NK-92 treated with Interleukin-12 subunit alpha and Interleukin-12 subunit beta, amount 100 ng/mL, for 24 hours (cell line): ENCODE data around the gene CDC27.
"Not testable (repeated sequence)": the region's sequence is repeated elsewhere in the genome, so short reads cannot be mapped to it uniquely, and the experiment has no call there.

Experiments used
- DNase-seq: peaks from one replicate; lab custom pipeline; 2025; lab: John Stamatoyannopoulos, UW

Gene CDC27, protein sequence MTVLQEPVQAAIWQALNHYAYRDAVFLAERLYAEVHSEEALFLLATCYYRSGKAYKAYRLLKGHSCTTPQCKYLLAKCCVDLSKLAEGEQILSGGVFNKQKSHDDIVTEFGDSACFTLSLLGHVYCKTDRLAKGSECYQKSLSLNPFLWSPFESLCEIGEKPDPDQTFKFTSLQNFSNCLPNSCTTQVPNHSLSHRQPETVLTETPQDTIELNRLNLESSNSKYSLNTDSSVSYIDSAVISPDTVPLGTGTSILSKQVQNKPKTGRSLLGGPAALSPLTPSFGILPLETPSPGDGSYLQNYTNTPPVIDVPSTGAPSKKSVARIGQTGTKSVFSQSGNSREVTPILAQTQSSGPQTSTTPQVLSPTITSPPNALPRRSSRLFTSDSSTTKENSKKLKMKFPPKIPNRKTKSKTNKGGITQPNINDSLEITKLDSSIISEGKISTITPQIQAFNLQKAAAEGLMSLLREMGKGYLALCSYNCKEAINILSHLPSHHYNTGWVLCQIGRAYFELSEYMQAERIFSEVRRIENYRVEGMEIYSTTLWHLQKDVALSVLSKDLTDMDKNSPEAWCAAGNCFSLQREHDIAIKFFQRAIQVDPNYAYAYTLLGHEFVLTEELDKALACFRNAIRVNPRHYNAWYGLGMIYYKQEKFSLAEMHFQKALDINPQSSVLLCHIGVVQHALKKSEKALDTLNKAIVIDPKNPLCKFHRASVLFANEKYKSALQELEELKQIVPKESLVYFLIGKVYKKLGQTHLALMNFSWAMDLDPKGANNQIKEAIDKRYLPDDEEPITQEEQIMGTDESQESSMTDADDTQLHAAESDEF

DNA sequence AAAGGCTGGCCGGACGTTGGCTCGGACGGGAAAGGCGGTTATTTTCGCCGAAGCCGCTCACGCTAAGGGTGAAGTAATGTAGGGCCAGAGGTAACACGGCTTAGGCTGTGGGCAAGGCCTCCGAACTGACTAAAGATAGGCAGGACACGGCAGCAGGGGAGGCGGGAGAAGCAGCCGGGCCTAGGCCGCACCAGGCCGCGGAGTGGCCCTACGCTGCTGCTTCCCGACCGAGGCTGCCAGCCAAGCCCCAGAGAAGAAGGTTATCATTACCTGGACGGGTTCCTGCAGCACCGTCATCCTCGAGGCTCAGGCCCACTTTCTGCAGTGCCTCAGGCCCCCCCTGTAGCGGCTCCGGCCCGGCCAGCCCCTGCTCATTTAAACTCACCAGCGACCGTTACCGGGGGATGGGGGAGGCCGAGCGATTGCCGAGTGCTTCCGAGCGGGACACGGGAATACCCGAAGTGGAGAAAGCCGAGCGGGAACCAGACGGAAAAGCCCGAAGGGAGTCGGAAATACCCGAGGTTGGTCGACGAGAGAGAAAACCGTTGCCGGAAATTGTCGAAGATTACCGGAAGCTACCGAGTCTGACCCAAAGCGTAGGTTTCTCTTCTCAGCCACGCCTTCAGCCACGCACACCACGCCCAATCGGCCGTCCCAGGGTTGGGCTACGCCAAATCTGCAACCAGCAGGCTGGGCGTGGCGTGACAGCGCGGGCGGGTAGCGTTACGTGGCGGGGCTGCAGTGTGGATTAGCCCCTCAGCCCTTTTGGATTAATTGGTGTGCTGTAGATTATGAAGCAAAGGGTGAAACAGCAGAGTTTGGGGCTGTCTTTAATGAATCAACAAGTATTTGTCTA lies at the start of gene CDC27:
Gene CDC27 (minus strand): TSS at position 420 of the 856 bp plus-strand sequence. CDS start 123 bp downstream, at position 297.
- DNase-seq = peak; percentile 98

DNA sequence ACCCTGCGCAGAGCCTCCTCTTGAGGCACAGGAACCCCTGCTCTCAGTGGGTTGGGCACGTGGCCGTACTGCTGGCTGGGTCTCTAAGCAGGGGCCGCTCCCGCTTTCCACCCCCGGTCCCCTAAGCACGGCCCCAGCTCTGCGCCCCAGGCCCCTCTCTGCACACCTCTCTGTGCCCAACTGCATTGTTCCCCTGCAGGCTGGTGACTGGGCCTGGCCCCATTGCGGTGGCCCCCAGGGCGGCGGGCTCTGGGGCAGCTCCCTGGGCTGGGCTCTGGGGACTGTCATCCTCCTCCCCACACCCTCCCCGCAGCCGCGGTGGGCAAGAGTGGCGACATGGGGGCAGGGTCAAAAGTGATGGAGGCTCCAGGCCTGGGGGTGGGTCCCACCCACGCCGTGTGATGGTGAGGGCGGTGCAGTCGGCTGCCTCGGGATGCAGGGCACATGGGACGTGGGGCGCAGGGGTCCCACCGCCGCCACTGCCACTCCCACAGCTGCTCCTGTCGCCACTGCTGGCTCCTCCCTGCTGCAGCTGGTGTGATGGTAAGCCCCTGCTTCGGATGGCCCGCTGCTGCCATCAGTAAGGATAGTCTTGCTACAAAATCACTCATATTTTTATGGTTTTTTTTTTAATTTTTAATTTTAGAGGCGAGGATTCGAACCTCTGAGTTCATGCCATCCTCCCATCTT lies 49.4 kb upstream of the CDC27 start:
- DNase-seq = no peak

DNA sequence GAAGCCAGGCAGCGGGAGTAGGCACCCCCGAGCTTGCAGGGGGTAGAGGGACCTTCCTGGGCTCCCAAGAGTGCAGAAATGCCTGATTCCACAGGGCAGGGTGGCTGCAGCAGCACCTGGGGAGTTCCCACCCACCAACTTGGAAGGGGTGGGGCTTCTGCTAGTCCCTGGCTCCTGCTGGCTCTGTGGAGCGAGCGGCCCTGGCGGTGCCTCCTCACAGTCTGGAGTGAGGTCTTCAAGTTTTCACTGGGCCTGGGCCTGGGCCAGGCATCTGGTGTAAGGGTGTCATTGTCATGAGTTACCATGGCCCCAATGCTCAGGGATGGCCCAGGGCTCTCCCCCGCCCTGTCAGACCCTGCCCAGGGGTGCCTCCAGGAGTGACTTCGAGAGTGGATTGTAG lies 48.7 kb upstream of the CDC27 start:
- DNase-seq = no peak

DNA sequence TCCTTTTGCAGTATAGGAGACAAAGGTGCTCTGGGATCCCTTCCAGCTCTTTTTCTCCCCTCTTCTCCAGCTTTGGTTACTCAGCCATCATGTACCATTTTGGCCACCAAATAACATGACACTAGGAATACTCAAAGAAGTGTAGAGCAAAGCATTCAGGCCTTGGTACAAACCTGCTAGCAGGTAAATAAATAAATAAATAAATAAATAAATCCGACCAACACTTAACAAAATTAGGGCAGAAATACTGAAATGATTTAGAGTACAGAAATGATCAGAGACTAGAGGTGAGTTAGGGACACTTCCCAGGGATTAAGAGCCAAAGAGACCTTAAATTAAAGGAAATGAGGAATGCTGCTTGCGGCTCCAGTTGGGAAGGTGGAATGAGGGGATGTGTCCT lies 46.8 kb upstream of the CDC27 start:
- no peak for DNase-seq

DNA sequence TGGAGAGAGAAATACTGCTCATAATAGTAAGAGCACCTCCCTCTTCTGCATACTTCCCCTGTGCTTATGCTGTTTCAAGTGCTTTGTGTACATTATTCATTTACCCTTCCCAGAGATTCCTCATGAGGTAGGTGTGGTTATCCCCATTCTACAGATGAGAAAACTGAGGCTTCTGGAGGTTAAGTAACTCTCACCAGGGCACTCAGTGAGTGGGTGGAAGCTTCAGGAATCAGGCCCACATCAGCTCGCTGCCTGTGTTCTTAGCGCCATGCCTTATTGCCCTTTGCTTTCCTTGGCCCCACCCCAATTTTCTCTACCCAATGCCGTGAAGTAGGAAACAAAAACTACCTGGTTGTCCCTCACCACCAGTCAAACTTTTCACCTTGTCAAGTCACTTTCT lies 46.4 kb upstream of the CDC27 start:
- no peak for DNase-seq

DNA sequence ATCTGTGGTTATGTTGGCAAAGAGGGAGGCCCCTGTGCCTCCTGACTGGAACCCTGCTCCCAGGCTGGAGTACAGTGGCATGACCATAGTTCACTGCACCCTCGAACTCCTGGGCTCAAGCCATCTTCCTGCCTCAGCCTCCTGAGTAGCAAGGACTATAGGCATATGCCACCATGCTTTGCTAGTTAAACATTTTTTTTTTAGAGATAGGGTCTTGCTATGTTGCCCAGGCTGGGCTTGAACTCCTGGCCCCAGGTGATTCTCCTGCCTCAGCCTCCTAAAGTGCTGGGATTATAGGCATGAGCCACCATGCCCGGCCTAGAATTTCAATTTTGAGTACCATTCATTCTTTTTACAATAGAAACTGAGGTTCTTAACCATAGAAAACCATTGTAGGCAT lies 43.4 kb upstream of the CDC27 start:
- DNase-seq = no peak

DNA sequence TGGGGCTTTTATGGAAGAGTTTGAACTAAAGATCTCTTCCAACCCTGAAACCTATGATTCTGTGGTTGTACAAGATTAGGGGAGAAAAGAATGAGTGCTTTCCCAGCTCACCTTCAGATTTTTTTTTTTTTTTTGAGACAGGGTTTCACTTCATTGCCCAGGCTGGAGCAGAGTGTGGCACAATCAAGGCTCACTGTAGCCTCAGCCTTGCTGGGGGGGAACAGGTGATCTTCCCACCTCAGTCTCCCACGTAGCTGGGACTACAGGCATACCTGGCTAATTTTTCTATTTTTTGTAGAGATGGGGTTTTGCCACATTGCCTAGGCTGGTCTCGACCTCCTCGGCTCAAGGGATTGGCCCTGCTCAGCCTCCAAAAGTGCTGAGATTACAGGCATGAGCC lies 42.8 kb upstream of the CDC27 start:
- no peak for DNase-seq

DNA sequence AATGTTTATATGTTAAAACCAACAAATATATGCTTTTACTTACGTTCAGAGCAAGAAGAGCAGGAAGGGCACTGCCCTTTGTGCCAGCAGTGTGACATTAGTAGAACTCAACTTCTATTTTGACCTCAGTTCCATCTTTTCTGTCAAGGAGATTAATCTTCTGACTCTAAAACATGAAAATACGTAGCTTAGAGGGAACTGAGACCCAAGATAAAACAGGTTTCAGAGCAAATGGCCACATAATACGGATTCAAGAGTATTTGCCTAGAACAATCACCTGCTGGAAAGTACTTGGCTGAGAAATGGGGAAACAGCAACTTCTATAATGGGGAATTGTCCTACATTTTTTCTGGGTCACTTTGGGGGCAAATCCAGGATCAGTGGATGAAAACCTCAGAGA lies 42.2 kb upstream of the CDC27 start:
- DNase-seq = no peak

DNA sequence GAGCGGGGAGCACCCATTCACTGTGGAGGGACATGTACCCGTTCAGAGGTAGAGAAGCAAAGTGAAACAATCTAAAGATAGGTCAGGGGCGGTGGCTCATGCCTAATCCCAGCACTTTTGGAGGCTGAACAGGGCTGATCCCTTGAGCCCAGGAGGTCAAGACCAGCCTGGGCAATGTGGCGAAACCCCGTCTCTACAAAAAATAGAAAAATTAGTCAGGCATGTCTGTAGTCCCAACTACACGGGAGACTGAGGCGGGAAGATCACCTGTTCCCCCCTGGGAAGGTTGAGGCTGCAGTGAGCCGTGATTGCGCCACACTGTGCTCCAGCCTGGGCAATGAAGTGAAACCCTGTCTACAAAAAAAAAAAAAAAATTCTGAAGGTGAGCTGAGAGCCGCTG lies 41.8 kb upstream of the CDC27 start:
- no peak for DNase-seq

DNA sequence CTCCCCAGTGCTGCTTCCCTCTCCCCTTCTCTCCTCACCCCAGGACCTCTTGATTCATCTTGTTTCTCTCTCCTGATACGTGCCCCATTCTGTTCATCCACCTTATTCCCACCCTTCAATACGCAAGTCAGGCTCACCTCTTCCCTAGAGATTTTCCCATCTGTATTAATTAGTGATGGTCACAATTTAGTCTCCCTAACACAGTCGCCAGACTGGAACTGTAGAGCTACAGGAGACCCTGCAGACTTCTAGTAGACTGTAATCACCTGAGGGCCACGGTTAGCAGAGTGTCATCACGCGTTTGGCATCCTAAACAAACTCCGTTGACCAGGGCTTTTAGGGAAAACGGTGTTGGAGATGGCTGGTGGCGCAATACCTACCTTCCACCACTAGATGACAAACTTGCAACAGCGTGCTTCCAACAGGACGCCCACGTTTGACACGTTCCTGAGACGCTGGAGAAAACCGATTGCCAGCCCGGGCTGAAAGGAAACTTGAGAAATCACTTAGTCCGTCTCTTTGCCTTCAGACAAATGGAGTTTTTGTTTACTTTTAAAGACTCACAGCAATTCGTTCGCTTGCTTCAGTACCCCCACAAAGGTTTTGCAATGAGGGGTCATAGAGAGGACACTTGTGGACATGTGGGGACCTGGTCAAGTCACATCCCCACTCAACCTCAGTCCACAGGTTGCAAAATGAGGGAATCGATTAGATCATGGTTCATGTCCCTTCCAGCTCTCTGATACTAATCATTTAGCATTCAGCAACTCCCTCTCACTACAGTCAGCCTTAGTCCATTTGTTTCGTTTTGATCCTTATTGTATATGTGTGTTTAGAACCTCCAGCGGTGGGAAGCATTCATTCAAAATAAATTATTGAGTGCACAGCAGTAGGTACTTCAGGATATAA lies 40.7 kb upstream of the CDC27 start:
- DNase-seq = peak; percentile 69

DNA sequence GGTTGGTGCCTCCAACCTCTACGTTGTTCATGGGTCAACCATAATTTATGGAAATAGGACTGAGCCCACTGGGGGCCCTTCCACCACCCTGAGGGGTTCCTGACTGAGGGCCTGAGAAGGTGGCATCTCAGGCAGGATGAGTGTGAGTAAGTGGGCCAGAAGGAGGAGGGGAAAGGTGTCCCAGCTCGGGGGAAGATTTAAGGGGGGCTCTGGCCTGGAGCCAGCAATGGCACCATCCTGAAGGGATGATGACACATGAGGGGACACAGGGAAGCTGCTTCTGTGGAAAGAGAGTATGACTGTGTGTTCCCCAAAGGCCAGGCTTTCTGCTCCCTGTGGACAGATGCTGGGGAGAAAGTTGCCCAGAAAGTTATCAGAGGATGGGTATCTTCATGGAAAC lies 38.8 kb upstream of the CDC27 start:
- no peak for DNase-seq

DNA sequence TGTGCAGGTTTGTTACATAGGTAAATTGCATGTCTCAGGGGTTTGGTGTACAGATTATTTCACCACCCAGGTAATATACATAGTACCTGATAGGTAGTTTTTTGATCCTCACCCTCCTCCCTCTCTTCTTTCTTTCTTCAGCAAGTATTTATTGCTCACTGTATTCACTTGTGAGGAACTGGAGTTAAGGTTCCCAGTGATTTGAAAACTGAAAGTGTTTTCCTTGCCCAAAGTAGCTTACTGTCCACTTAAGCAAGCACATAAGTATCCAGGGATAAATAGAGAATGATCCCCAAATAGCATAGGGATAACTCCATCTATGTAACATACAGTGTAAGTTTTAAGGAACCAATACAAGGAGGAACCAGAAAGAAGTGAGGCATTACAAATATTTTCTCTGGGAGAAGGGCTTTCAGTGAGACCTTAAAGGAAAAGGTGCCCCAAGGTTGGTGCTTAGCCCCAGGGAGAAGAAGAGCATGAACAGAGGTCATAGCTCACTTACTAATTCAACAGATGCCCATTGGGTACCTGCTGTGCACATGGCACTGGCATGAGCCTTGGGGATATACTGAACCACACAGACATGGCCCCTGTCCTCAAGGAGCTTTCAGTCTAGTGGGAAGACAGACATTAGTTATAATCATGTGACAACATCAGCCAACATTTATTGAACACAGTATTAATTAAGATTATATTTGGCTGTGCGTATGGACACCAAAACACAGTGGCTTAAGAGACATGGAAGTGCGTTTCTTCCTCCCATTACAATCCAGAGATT lies 37.0 kb upstream of the CDC27 start:
- no peak for DNase-seq

DNA sequence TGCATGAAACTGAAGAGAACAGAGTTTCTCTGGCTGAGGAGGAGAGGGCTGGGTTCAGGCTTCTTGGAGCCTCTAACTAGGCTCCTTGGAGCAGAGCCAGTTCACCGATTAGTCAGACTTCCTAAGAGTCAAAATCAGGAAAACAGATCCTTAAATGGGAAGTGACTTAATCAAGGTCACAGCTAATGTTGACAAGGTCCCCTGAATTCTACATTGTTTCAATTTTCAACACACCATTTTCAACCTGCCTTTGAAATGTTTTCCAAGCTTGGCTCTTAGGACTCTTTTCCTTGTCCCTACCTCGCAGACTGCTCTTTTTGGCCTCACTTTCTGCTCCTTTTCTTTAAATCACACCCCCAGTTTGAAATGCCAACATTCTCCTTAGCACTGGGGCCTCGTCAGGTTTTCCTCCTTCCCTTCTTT lies 36.4 kb upstream of the CDC27 start:
- DNase-seq = no peak

DNA sequence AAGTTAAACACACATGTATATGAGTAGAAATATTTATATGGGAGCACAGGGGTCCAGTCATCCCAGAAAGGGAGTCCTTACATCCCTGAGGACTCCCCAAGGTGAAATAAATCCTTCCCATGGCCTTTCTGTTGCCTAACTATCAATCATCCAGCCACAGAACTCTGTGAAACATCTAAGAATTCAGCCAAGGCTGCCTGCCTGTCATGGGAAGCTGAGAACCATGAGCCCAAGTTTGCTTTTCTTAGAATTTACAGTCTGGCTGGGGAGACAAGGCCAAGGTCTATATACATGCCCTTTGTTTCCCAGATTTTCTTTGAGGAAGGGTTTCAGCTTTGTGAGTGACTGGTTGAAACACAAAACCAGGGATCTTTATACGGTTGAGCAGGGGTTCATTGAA lies 35.9 kb upstream of the CDC27 start:
- no peak for DNase-seq

DNA sequence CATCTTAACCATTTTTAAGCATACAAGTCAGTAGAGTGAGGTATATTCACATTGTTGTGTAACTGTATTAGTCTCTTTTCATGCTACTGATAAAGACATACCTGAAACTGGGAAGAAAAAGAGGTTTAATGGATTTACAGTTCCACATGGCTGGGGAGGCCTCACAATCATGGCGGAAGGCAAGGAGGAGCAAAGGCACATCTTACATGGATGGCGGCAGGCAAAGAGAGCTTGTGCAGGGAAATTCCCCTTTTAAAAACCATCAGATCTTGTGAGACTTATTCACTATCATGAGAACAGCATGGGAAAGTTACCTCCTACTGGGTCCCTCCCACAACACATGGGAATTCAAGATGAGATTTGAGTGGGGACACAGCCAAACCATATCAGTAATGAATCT lies 35.0 kb upstream of the CDC27 start:
- DNase-seq = not testable (repeated sequence)

DNA sequence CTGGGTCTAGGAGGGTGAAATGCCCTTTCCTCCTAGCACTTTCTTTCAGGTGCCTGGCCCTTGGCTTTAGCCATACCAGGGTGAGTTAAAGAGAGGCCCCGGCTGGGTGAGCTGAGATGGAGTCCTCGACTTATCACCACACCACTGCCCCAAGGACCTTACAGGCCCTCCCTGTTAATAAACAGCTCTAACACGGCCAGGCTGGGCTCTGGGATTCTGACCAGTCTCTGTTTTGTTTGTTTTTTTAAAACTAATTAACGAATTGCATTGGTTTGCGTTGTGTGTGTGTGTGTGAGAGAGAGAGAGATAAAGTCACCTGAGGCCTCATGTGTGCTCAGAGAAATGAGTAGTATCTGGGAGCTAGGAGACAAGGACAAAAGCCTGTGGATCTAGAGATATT lies 34.4 kb upstream of the CDC27 start:
- DNase-seq = no peak

DNA sequence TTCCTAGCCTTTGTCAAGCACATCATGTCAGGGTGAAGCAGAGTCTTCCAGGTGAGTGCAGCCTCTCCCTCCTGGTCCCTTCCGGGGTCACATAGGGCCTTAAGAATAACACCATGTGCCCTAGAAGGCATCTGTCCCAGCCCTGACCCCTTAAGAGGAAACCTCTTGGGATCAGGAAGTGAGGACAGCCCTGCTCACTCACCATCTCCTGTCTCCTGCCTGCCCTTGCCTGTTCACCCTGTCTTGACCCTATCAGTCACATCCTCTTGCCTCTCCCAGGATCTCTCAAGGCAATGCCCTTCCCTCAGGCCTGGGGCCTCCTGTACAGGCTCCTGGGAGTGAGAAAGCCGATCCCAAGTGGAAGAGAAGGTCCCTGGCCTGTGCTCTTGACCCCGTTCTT lies 33.9 kb upstream of the CDC27 start:
- no peak for DNase-seq

DNA sequence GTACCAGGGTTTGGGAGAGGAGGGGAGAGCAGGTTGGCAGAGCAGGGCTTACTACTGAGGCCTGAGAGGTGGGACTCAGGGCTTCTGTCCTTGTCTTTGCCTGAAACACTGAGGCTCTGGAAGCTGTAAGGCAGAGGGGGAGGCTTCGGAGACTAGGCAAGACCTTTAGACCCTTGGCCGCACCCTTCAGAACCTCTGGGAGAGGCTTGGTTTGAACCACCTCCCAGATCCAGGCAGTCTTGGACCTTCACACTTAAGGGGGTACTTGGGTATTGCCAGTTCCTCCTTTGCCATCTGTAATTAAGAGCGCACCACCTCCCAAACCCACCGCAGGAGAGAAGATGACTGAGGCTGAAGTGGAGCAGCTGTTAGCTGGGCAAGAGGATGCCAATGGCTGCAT lies 33.0 kb upstream of the CDC27 start:
- no peak for DNase-seq

DNA sequence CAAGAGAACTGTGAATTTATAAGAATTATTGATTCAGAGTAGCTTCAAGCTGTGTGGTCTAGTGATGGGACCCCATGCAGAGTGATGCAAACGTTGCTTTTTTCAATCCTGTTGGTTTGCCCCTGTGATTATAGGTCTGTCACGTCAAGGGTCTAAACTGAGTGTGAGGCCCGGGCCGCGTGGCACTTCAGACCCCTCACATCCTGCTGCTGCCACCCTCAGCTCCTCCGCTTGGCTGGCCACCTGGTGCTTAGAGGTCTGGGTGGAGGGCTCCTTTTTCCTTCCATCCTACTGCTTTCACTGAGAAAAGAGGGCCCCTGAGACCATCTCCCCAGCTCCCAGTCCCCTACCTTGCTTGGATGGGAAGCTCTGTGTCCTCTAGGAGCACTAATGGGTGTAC lies 32.1 kb upstream of the CDC27 start:
- DNase-seq = no peak

DNA sequence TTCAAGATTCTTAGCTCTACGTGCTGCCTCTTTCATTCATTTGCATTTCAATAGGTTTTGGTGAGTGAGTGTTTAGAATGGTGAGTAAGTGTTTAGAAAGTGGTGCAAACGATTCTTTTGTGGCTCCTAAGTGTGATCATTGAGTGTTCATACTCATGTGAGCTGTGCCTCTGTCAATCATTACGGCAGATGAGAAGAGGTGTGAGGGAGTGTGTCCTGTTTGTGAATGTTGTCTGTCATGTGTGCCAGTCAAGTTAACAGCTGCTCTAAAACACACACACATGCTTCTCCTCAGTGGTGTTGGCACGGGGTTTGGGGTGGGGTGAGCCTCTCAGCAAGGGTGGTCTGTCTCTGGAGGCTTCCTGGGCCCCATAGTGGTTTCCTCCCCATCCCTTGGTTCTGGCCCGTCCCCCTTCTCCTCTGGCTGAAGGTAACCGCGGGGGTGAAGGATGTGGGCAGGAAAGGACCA lies 31.5 kb upstream of the CDC27 start:
- DNase-seq = peak; percentile 39
